AG09309 (cell line): ENCODE data around the gene NOL4L.
"Not testable (repeated sequence)": the region's sequence is repeated elsewhere in the genome, so short reads cannot be mapped to it uniquely, and the experiment has no call there.

Experiments used
- DNase-seq: peaks from one replicate; pipeline ENCODE4 v3.0.0-alpha.2; 2010; ENCODE audit warnings: low read depth
- H3K4me3 ChIP-seq: 2 replicates; pipeline ENCODE4 v1.5.1; 2011; ENCODE audit warnings: mild to moderate bottlenecking, low read depth, low read length, moderate library complexity; ENCODE audit not compliant: control insufficient read depth
- CTCF ChIP-seq: IDR thresholded peaks from 2 replicates; pipeline ENCODE4 v1.5.1; 2011; ENCODE audit warnings: mild to moderate bottlenecking, low read depth, low read length, inconsistent platforms; ENCODE audit not compliant: insufficient read depth, control insufficient read depth; ENCODE audit errors: missing control alignments

NOL4L gene

GRCh38 chr20:32580970-32581838 is 3.9 kb downstream of the NOL4L start:
- no peak overlapping the region for H3K4me3 ChIP-seq
- no peak for DNase-seq
- TF ChIP-seq CTCF: no peak

- no peak overlapping the region for H3K4me3 ChIP-seq
- TF ChIP-seq CTCF: no peak
- DNase-seq: no peak
Observed at GRCh38 chr20:32580219-32580969, 4.7 kb downstream of the NOL4L start.

GRCh38 chr20:32578840-32579390 is 6.2 kb downstream of the NOL4L start:
- H3K4me3 ChIP-seq: no peak overlapping the region
- DNase-seq: no peak
- no peak for TF ChIP-seq CTCF

- not testable (repeated sequence) for H3K4me3 ChIP-seq, DNase-seq
Observed at GRCh38 chr20:32578062-32578461, 7.1 kb downstream of the NOL4L start.

- DNase-seq: no peak
- no peak overlapping the region for H3K4me3 ChIP-seq
- TF ChIP-seq CTCF: no peak
Observed at GRCh38 chr20:32577657-32578056, 7.5 kb downstream of the NOL4L start.

- DNase-seq: no peak
- TF ChIP-seq CTCF: no peak
Observed at GRCh38 chr20:32577023-32577422, 8.1 kb downstream of the NOL4L start.

GRCh38 chr20:32576560-32576959 is 8.6 kb downstream of the NOL4L start:
- no peak overlapping the region for H3K4me3 ChIP-seq
- no peak for TF ChIP-seq CTCF
- DNase-seq: no peak

More at GRCh38 chr20:32577023-32577422, 8.1 kb downstream of the NOL4L start:
- H3K4me3 ChIP-seq: no peak overlapping the region
